BLaER1 (cell line): ENCODE data around the gene NXN.

Experiments used
- H3K27ac ChIP-seq: shearing (Covaris generic); formaldehyde crosslinking; 2 replicates; pipeline ENCODE4 v1.8.1; 2022
- H3K27me3 ChIP-seq: shearing (Covaris generic); formaldehyde crosslinking; 2 replicates; pipeline ENCODE4 v1.8.1; 2022
- H3K36me3 ChIP-seq: shearing (Covaris generic); formaldehyde crosslinking; 2 replicates; pipeline ENCODE4 v1.8.1; 2022
- H3K4me1 ChIP-seq: shearing (Covaris generic); formaldehyde crosslinking; 2 replicates; pipeline ENCODE4 v1.8.1; 2022
- H3K4me2 ChIP-seq: shearing (Covaris generic); formaldehyde crosslinking; 2 replicates; pipeline ENCODE4 v1.8.1; 2022
- H3K4me3 ChIP-seq: shearing (Covaris generic); formaldehyde crosslinking; 2 replicates; pipeline ENCODE4 v1.8.1; 2022
- H3K9ac ChIP-seq: shearing (Covaris generic); formaldehyde crosslinking; 2 replicates; pipeline ENCODE4 v1.8.1; 2022
- H3K9me3 ChIP-seq: shearing (Covaris generic); formaldehyde crosslinking; 2 replicates; pipeline ENCODE4 v1.8.1; 2022
- H4K20me1 ChIP-seq: shearing (Covaris generic); formaldehyde crosslinking; 2 replicates; pipeline ENCODE4 v1.8.1; 2022
- Cebpa-rat ChIP-seq: shearing (Covaris generic); IDR thresholded peaks from 2 replicates; pipeline ENCODE4 v1.8.1; 2022

NXN gene

DNA sequence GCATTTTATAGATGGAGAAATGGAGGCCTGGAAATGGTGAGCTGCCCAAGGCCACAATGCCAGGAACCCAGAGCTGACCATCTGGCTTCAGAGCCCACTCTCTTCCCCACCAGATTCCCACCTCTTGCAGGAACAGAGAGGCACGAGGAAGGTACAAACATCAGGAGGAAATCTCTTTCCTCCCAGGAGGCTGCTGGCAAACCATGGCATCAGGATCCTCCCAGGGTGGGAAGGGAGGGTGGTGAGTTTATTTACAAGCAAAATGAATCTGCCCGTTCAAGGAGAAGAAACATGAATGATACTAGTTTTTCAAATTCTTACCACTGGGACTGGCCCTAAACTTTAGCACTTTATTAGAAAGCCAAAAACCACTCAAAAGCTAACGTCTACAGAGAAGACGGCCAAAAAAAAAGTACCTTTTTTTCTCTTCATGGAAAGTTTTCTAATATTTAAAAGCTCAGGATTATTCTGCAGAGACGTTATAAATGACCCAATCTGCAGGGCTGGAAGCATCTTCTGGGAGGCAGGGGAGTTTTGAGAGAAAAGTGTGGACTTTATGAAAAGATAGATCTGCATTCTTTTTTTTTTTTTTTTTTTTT is 79.1 kb downstream of the NXN start:
- peaks cover 85% of the 10 kb centered on the region for H3K36me3 ChIP-seq
- no peak overlapping the region for H3K27ac ChIP-seq
- H3K4me1 ChIP-seq = peaks cover 25% of the 10 kb centered on the region
- peaks cover 100% of the 10 kb centered on the region for H4K20me1 ChIP-seq
- no peak for TF ChIP-seq Cebpa-rat
- no peaks in the 10 kb centered on the region for H3K9me3 ChIP-seq
- H3K9ac ChIP-seq = no peak overlapping the region
- no peak overlapping the region for H3K4me3 ChIP-seq
- H3K4me2 ChIP-seq = no peak overlapping the region
- no peaks in the 10 kb centered on the region for H3K27me3 ChIP-seq

DNA sequence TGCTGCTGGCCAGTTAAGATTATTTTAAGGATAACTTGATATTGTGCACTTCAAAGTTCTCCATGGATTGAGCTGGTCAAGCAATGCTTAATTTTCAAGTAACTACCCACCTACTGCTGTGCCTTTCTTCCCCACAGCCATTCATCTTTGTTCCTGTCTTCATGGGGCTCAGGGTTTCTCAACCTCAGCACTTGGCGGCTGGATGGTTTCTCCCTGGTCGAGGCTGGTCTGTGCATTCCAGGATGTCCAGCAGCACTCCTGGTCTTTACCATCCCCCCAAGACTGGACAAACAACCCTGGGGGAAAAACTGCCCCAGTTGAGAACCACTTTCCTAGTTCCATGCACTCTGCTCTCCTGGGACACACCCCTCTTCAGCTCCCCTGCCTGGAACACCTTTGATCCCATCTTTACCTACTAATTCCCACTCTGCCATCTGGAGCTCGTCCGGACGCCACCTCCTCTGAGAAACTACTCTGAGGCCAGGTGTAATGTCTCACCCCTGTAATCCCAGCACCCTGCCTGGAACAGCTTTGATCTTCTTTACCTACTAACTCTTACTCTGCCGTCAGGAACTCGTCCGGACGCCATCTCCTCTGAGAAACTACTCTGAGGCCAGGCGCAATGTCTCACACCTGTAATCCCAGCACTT is 81.5 kb downstream of the NXN start:
- Histone ChIP-seq H3K27ac (no peak overlapping the region), H3K4me3 (no peak overlapping the region), H3K9me3 (no peaks in the 10 kb centered on the region), H3K27me3 (no peaks in the 10 kb centered on the region), H3K4me1 (peaks cover 32% of the 10 kb centered on the region), H3K36me3 (peaks cover 69% of the 10 kb centered on the region), H3K4me2 (no peak overlapping the region), H3K9ac (no peak overlapping the region), H4K20me1 (peaks cover 93% of the 10 kb centered on the region)
- no peak for TF ChIP-seq Cebpa-rat

DNA sequence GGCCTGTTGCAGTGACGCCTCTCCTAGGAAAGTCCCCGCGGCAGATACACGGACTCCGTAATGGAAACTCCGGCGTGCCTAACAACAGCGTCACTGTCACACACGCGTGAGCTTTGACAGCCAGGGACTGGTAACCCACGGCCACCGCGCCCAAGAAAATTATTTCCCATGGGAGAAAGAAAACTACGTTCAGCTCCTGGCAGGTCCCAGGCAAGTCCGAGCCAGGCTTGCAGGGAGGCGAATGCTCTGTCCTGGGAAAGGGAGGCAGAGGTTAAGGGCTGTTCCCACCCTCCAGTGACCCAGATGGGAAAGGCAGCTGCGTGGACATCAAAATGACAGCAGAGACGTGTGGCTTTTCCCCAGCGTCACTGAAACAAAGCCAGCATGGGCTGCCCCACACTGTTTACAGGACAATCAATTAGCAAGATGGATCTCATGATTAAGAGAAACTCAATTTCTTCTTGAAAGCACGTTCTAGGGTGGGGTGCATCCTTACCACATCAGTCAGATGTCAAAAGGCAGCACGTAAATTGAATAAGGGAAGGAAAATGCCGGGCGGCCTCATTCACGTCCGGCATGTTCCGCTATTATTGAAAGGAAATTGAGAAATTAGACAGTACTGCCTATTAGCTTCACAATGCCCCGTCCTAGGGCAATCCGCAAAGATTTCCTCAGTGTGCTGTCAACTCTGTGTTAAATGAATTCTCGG is 82.5 kb downstream of the NXN start:
- H3K27me3 ChIP-seq = no peaks in the 10 kb centered on the region
- no peaks in the 10 kb centered on the region for H3K9me3 ChIP-seq
- peaks cover 93% of the 10 kb centered on the region for H4K20me1 ChIP-seq
- no peak overlapping the region for H3K27ac ChIP-seq
- no peak overlapping the region for H3K4me2 ChIP-seq
- peaks cover 68% of the 10 kb centered on the region for H3K36me3 ChIP-seq
- TF ChIP-seq Cebpa-rat = no peak
- no peak overlapping the region for H3K4me3 ChIP-seq
- peaks cover 40% of the 10 kb centered on the region for H3K4me1 ChIP-seq
- H3K9ac ChIP-seq = no peak overlapping the region

DNA sequence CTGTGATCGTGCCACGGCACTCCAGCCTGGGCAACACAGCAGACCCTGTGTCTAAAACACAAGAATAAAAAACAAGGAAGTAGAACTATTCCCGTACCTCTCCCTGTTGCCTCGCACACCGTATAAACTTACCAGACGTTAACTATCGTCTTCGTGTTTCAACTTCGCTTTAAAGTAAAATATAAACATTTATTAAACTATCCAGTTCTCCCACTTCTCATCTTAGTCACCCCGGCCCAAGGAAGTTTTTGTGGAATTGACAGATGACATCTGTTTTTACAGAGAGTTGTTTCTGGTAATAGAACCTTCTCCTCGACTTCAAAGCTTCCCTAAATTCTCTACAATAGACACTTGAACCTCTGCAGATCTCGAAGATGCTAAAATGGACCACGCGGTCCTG is 83.1 kb downstream of the NXN start:
- Histone ChIP-seq H3K27me3 (no peaks in the 10 kb centered on the region), H3K27ac (no peak overlapping the region), H4K20me1 (peaks cover 93% of the 10 kb centered on the region), H3K9ac (no peak overlapping the region), H3K4me2 (no peak overlapping the region), H3K4me1 (peaks cover 46% of the 10 kb centered on the region), H3K4me3 (no peak overlapping the region), H3K9me3 (no peaks in the 10 kb centered on the region), H3K36me3 (peaks cover 63% of the 10 kb centered on the region)
- TF ChIP-seq Cebpa-rat = no peak

DNA sequence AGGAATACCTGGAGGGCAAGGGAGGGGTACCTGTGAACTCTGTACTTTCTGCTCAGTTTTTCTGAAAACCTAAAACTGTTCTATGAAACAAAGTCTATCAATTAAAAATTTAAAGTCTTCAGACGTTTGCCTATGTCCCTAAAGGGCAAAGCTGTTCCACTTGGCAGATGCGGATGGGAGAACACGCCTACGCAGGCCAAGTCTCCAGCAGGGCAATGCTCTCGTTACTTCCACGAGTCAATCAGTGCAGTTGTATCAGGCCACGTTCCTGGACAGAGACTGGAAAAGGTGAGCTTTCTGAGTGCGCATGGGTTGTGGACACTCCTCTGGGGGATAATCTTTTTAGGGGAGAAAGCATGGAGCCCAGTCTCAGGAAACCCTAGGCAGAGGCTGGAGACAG is 86.6 kb downstream of the NXN start:
- no peak for TF ChIP-seq Cebpa-rat
- Histone ChIP-seq H3K27ac (no peak overlapping the region), H3K4me1 (peaks cover 70% of the 10 kb centered on the region), H3K36me3 (peaks cover 40% of the 10 kb centered on the region), H3K4me3 (no peak overlapping the region), H3K9ac (no peak overlapping the region), H3K9me3 (no peaks in the 10 kb centered on the region), H3K27me3 (no peaks in the 10 kb centered on the region), H4K20me1 (peaks cover 93% of the 10 kb centered on the region), H3K4me2 (0 out of 2 replicates have a peak overlapping the region, but pooled peaks have one; percentile 3)

DNA sequence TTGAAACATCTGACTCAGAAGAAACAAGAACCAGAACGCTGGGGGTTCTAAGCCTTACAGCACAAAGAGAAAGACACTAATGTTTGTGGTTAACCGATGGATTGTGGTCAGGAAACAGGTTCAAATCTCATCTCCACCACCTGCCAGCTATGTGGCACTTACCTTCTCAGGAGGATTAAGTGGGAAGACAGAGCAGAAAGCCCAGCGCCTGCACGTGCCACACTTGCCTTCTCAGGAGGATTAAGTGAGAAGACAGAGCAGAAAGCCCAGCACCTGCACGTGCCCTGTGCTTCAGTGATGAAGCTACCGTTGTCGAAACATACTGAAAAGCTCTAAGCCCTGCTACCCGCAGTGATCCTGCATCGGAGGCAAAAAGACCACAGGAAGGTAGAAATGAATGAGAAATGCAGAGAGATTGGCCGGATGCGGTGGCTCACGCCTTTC is 90.6 kb downstream of the NXN start:
- H3K27ac ChIP-seq = peak overlapping the region; percentile 58; the same call in 1 of the 2 replicates
- peaks cover 92% of the 10 kb centered on the region for H4K20me1 ChIP-seq
- H3K27me3 ChIP-seq = no peaks in the 10 kb centered on the region
- no peaks in the 10 kb centered on the region for H3K9me3 ChIP-seq
- H3K4me1 ChIP-seq = peaks cover 85% of the 10 kb centered on the region
- TF ChIP-seq Cebpa-rat = no peak
- no peak overlapping the region for H3K4me3 ChIP-seq
- peak overlapping the region; percentile 28; the same call in 1 of the 2 replicates for H3K9ac ChIP-seq
- H3K36me3 ChIP-seq = peaks cover 41% of the 10 kb centered on the region
- H3K4me2 ChIP-seq = peak overlapping the region; percentile 73

DNA sequence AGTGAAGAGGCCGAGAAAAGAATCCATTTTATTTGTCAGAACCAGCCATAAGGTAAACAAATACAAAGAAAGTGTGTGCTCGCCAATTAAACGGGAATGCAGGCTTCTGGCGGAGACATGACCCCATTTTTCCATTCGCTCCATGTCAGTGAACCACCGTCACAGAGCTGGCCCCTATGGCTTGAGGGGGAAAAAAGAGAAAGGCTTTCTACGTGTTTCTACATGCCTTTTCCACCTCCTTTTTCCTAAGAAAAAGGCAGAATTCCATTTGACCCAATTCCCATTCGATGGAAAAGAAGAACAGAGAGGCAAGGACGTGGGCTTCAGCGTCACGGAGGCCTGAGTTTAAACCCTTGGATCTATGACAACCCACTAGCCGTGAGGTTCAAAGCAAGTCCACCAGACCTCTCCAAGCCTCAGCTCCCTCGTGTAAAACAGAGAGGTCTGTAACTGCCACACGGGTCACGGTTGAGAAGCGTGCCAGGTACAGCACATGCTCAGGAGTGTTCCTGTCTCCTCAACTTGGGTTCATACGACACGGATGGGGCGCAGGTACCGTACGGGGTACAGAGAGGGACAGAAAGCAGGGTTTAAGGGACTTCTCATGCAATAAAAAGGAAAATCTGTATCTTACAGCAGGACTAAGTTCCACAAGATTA is 91.9 kb downstream of the NXN start:
- Histone ChIP-seq H3K4me3 (no peak overlapping the region), H3K36me3 (peaks cover 34% of the 10 kb centered on the region), H3K9ac (no peak overlapping the region; the same call in 1 of the 2 replicates), H3K27me3 (no peaks in the 10 kb centered on the region), H3K9me3 (no peaks in the 10 kb centered on the region), H3K27ac (peak overlapping the region; percentile 60), H3K4me1 (peaks cover 91% of the 10 kb centered on the region), H4K20me1 (peaks cover 92% of the 10 kb centered on the region), H3K4me2 (peak overlapping the region; percentile 73)
- no peak for TF ChIP-seq Cebpa-rat

DNA sequence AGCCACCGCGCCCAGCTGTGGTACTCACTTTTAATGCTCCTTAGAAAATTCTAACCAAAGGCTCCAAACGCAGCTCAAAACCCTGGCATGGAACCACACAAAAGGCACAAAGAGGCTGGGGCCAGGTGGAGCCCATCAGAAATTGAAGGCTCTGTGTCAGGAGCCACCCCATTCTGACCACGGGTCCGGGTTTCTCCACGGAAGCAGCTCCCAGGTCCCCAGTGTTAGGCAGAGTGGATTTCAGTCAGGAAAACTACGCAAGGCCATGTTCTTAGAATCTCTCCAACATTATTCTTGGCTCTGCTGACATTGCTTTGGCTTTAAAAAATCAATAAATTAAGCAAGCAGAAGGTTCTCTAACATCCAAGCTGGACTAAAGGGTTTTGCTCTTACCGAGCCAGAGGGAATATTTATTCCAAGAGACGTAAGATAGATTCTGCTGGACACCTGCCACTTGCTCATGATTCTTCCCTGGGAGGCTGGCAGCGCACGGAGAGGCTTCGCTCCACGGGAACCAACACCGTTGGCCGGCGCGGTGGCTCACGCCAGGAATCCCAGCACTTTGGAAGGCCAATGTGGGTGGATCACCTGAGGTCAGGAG is 93.5 kb downstream of the NXN start:
- H3K4me1 ChIP-seq = peaks cover 92% of the 10 kb centered on the region
- peaks cover 84% of the 10 kb centered on the region for H4K20me1 ChIP-seq
- no peak overlapping the region for H3K27ac ChIP-seq
- no peaks in the 10 kb centered on the region for H3K9me3 ChIP-seq
- H3K4me3 ChIP-seq = no peak overlapping the region
- no peak overlapping the region for H3K4me2 ChIP-seq
- no peak overlapping the region for H3K9ac ChIP-seq
- no peak for TF ChIP-seq Cebpa-rat
- H3K36me3 ChIP-seq = peaks cover 34% of the 10 kb centered on the region
- no peaks in the 10 kb centered on the region for H3K27me3 ChIP-seq

DNA sequence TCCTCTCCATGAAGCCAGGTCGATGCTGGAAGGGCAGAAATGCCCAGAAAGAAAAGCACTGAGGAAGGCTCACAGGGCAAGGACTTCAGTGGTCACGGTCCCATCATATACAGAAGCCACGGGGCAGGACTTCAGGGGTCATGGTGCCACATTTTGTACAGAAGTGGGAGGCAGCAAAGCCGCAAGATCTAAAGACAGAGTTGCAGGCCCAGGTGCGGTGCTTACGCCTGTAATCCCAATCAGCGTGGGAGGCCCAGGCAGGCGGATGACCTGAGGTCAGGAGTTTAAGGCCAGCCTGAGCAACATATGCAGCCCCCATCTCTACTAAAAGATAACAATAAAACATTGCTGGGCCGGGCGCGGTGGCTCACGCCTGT is 96.0 kb downstream of the NXN start:
- Histone ChIP-seq H3K4me1 (peaks cover 92% of the 10 kb centered on the region), H3K36me3 (peaks cover 34% of the 10 kb centered on the region), H3K4me3 (no peak overlapping the region), H3K9ac (0 out of 2 replicates have a peak overlapping the region, but pooled peaks have one; percentile 23), H4K20me1 (peaks cover 84% of the 10 kb centered on the region), H3K27ac (peak overlapping the region; percentile 40), H3K27me3 (no peaks in the 10 kb centered on the region), H3K4me2 (peak overlapping the region; percentile 56), H3K9me3 (no peaks in the 10 kb centered on the region)
- no peak for TF ChIP-seq Cebpa-rat
